BJ (cell line): ENCODE results near the gene TFB1M. TPM values are rescaled to one million over a fixed set of nuclear protein-coding genes. Genes with fewer than 3 reads are reported as not detected.
A peak's percentile ranks its signal among the peaks of the same experiment; 100 is the strongest.

Source experiments
- CTCF ChIA-PET: fragments of 350-600 bp; formaldehyde crosslinking; extraction: SDS; loops from one replicate; lab custom pipeline; 2021; ENCODE audit warnings: antibody characterized with exemption, inconsistent platforms; lab: Yijun Ruan, JAX
- POLR2A ChIA-PET: fragments of 300-600 bp; sonication (Branson Sonifier 250); formaldehyde crosslinking; extraction: SDS; loops from one replicate; lab custom pipeline; 2021; ENCODE audit warnings: antibody characterized with exemption; lab: Charles Lee
- DNase-seq: peaks from one replicate; pipeline ENCODE4 v3.0.0-alpha.2; 2011; ENCODE audit warnings: low read depth
- H3K27me3 ChIP-seq: 2 replicates; pipeline ENCODE4 v1.6.0; 2011; ENCODE audit warnings: low read length; ENCODE audit not compliant: control insufficient read depth, insufficient read depth
- H3K36me3 ChIP-seq: 2 replicates; pipeline ENCODE4 v1.5.1; 2011; ENCODE audit warnings: low read length; ENCODE audit not compliant: control insufficient read depth, insufficient read depth
- H3K4me3 ChIP-seq: 2 replicates; pipeline ENCODE4 v1.5.1; 2011; ENCODE audit warnings: low read depth, mild to moderate bottlenecking, control low read depth, low read length
- polyA plus RNA-seq: library from polyadenylated mRNA; depleted of rRNA; stranded (reverse); fragments of >200 nt; gene quantifications from 2 replicates; pipeline ENCODE4 v1.2.3, GENCODE V29; 2011
- TF ChIP-seq, protein P1 (sequence below): IDR thresholded peaks from 2 replicates; pipeline ENCODE4 v1.5.1; 2011; ENCODE audit warnings: low read depth, mild to moderate bottlenecking, control low read depth, inconsistent platforms, low read length, moderate library complexity; ENCODE audit not compliant: insufficient read depth

TFB1M gene
- polyA plus RNA-seq, 1 experiment: 12.9 TPM

DNA sequence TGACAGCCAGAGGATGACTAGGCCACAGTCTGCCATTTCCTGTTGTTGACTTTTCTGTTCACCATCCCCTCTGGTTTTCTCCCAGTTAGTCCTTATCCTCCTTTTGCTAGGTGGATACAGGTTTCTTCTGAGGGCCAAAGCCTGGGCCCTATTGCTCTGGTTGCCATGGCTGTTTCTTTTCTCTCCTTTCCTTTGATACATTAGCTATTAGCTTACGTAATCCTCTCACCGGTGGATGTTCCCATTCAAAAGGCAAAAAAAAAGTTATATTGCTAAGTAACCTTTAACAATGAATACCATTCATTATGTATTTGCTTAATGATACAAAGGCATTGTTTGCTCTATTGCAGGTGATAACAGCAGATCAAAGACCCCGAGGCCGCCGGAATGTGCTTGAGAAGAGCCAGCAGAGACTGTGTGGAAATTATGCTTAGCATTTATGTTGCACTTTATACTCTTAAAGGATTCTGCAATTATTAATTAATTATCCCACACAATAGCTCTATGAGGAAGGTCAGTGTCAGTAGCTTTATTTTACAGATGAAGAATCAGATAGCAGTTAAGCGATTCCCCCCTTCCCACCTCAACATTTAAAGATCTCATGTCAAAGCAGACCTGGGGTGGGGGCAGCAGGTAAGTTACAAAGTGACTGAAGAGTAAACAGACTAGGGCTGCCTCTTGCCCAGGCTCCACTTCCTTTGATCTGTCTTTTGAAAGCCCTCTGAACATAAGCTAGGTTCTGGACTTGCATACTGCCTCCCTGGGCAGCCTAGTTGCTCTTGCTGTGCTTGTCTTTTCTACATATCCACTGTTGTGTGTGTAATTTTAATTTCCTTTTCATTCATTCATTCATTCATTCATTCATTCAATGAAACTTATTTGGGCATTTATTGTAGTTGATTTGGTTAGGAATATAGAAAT lies 14.5 kb upstream of the TFB1M start:
- no peak for DNase-seq
- POLR2A ChIA-PET: no interaction called here

DNA sequence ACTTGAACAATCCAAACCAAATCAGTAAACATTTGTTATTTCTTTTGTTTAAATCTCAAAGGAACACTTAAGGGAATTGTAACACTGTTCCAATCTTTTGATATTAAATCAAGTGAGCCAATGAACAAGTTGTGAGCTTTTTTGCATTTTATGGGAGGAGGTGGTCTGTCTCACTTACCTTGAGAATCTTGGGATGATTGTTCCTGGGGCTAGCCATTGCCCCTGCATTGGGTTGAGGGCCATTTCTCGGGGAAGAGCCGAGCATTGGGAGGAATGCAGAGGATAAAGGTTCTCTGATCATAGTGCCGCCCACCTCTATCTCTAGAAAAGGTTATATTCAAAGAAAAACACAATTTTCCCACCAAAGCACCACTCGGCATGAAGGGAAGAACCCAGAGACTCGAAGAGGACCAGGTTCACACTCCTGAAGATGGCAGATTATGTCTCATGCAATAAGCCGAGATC lies 13.8 kb upstream of the TFB1M start:
- POLR2A ChIA-PET: no interaction called here
- no peak for DNase-seq
- Histone ChIP-seq H3K27me3 (no peaks in the 10 kb centered on the region), H3K4me3 (no peak overlapping the region), H3K36me3 (no peaks in the 10 kb centered on the region)
- CTCF ChIA-PET: interaction anchor here (0.9 to 9.1 kb wide), 7 partner anchors 10 to 199 kb away, joined by 3 to 75 read pairs (median 3); no protein-coding TSS in a partner anchor
- TF ChIP-seq, protein P1, sequence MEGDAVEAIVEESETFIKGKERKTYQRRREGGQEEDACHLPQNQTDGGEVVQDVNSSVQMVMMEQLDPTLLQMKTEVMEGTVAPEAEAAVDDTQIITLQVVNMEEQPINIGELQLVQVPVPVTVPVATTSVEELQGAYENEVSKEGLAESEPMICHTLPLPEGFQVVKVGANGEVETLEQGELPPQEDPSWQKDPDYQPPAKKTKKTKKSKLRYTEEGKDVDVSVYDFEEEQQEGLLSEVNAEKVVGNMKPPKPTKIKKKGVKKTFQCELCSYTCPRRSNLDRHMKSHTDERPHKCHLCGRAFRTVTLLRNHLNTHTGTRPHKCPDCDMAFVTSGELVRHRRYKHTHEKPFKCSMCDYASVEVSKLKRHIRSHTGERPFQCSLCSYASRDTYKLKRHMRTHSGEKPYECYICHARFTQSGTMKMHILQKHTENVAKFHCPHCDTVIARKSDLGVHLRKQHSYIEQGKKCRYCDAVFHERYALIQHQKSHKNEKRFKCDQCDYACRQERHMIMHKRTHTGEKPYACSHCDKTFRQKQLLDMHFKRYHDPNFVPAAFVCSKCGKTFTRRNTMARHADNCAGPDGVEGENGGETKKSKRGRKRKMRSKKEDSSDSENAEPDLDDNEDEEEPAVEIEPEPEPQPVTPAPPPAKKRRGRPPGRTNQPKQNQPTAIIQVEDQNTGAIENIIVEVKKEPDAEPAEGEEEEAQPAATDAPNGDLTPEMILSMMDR: no peak

More for the DNA sequence above, 14.5 kb upstream of the TFB1M start:
- Histone ChIP-seq H3K27me3 (no peaks in the 10 kb centered on the region), H3K36me3 (no peaks in the 10 kb centered on the region), H3K4me3 (no peak overlapping the region)
- TF ChIP-seq, protein P1: no peak
- CTCF ChIA-PET: interaction anchor here (0.7 to 9.1 kb wide), 6 partner anchors 11 to 195 kb away, joined by 3 to 75 read pairs (median 3); no protein-coding TSS in a partner anchor

DNA sequence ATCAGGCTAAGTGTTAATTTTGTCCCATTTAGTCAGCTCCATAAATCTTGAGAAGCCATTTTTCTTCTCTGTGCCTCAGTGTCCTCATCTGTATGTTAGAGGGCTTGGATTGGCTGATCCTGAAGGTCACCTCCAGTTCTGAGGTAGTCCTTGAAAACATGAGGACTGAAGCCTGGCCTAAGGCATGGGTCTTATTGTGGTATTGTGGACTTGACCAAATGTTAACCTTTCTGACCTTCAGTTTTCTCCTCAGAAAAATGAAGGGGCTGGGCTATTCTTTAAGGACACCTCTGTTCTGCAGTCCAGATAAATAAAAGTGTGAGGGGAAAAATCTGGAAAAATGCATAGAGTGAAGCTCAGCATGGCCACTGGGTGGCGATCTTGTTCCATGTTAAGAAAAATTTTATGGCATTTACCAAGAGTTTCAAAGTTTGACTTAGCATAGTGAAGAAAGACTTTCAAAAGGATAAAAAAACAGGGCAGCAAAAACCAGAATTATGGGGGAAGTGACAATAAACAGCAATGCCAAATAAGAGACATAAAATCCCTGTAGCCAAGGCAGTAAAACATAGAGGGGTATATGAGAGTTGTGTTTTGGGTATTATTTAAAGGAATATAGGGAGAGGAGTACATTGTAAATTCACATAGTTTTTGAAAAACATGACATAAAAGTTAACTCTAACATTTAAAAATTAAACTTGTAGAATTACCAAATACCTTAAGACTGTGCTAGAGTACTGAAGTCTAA lies 13.2 kb upstream of the TFB1M start:
- Histone ChIP-seq H3K4me3 (no peak overlapping the region), H3K27me3 (no peaks in the 10 kb centered on the region), H3K36me3 (no peaks in the 10 kb centered on the region)
- TF ChIP-seq, protein P1: peak; percentile 72
- no peak for DNase-seq
- ChIA-PET POLR2A (no interaction called here), CTCF (interaction anchor here (0.7 to 9.1 kb wide), 9 partner anchors 9 to 207 kb away, joined by 3 to 75 read pairs (median 3); no protein-coding TSS in a partner anchor)

- DNase-seq: no peak
- ChIA-PET CTCF (interaction anchor here (0.9 to 9.1 kb wide), 4 partner anchors 8 to 209 kb away, joined by 3 to 75 read pairs (median 4); no protein-coding TSS in a partner anchor), POLR2A (no interaction called here)
- Histone ChIP-seq H3K36me3 (no peaks in the 10 kb centered on the region), H3K4me3 (no peak overlapping the region), H3K27me3 (no peaks in the 10 kb centered on the region)
- TF ChIP-seq, protein P1: no peak
Observed at GRCh38 chr6:155325700-155326516, 11.6 kb upstream of the TFB1M start.
